Embryonic facial prominence (tissue), 1 donor: ENCODE data around the gene SAMD14.

Experiments
- DNase-seq: peaks from one replicate; pipeline ENCODE4 v3.0.0-alpha.2; 2016; ENCODE audit errors: extremely low spot score

The SAMD14 gene

GRCh38 chr17:50165466-50165865 lies 35.5 kb upstream of the SAMD14 start:
- DNase-seq = no peak

DNA sequence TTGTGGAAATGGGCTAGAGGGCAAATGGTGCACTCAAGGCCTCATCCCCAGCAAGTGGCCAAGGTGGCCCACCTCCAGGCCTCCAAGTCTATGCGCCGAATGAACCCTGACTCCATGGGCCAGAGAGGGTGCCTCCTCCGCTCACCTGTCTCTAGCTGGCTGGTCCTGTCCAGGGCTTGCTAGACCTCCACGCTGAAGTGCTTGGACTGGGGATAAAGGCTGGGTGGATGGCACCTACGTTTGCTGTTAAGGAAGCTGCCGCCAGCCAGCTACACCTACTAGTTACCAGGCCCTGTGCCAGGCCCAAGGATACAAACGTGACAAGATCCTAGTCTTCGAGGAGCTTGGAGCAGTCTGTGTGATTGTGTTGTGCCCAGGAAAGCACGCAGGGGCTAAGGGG lies 35.1 kb upstream of the SAMD14 start:
- DNase-seq = no peak

DNA sequence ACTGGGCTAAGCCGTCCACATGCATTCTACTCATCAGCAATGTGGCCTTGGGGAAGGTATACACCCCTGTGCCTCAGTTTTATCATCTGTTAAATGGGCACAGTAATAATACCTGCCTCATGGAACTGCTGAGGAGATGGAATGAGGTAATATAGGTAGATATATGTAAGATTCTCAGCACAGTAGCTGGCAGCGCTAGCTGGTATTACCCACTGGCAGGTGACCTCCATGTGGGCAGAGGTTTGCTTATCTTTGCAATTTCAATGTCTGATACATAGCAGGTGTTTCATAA lies 34.7 kb upstream of the SAMD14 start:
- no peak for DNase-seq

DNA sequence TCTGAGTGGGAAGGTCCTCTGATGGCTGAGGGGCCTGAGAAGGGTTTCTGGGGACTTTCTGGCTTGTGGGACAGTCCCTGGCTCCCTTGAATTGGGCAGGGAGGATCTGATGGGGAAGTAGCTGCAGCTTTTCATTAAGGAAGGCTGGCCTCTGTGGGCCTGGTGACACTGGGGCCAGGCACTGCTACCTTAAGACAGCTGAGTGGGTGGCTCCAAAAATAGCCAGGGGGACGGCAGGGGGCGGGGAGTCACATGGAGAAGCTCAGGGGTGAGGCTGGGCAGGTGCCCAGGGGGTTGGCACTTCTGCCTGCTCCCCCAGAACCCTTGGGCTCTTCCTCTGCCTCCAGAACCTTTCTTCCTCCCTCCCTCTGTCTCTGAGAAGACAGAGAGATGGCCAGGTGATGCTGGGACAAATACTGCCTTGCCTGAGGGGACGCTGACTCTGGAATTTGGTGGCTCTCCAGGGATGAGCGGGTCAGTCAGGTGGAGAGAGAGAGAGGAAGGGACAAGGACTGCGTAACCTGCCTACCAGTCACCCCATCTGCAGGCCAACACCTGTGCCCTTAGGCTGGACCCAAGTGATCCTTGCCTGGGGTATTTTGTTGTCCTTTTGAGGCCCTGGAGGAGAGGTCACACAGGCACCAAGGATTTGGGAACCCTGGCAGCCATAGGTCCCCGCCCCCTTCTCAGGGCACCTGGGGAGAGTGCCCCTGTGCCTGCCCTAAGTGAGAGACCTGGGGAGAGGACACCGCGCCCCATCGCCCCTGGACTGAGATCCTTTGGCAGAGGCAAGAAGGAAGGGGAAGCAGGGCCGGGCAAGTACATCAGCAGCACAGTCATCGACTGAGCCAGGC lies 34.1 kb upstream of the SAMD14 start:
- DNase-seq = no peak

GRCh38 chr17:50162466-50163254 lies 32.7 kb upstream of the SAMD14 start:
- DNase-seq = no peak

GRCh38 chr17:50161911-50162288 lies 31.9 kb upstream of the SAMD14 start:
- no peak for DNase-seq

GRCh38 chr17:50161023-50161910 lies 31.3 kb upstream of the SAMD14 start:
- DNase-seq = peak; percentile 90

DNA sequence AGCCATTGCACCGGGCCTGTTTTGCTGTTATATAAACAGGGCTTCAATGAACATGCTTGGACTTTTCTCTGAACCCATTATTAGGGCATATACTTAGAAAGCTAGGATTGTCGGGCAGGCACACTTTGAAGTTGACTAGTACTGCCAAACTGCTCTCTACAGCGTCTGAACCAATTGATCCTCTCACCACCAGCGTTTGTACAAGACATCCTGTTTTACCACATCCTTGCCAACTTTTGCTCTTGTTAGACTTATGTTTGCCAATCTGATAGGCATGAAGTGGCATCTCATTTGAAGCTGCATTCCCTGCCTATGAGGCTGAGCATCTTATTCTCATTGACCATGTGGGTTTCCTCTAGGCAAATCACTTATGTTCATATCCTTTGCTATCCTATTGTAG lies 27.9 kb upstream of the SAMD14 start:
- no peak for DNase-seq

DNA sequence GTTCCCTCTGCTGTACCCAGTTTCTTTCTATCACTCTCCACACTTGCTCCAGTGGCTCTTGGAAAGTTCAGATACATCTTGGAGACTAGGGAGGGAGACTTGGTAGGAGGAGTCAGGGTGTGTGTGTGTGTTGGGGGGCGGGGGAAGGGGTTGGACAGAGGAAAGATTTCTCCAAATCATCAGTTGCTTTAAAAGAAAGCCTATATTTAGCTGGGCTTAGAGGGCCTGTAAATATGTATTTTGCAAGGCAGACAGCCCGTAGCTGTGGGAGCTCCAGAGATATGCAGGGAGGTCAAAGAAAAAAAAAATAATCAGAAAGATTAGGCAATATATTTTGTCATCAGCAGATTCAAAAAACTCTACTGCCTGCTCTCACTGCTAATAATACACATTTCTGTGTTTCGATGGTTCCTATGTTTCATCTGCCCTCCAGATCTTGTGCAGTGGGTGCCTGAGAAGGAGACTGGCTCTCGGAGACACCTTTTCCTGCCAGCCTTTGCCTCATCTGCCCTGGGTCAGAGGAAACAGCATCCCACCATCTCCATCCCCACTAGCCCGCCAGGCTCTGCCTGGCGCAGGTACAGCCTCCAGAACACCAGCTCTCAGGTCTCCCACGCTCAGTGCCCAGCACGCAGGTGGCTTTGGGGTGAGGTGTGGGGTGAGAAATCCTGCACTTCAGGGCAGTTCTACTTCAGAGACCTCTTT lies 25.3 kb upstream of the SAMD14 start:
- no peak for DNase-seq

GRCh38 chr17:50154604-50155003 lies 24.6 kb upstream of the SAMD14 start:
- DNase-seq = no peak

DNA sequence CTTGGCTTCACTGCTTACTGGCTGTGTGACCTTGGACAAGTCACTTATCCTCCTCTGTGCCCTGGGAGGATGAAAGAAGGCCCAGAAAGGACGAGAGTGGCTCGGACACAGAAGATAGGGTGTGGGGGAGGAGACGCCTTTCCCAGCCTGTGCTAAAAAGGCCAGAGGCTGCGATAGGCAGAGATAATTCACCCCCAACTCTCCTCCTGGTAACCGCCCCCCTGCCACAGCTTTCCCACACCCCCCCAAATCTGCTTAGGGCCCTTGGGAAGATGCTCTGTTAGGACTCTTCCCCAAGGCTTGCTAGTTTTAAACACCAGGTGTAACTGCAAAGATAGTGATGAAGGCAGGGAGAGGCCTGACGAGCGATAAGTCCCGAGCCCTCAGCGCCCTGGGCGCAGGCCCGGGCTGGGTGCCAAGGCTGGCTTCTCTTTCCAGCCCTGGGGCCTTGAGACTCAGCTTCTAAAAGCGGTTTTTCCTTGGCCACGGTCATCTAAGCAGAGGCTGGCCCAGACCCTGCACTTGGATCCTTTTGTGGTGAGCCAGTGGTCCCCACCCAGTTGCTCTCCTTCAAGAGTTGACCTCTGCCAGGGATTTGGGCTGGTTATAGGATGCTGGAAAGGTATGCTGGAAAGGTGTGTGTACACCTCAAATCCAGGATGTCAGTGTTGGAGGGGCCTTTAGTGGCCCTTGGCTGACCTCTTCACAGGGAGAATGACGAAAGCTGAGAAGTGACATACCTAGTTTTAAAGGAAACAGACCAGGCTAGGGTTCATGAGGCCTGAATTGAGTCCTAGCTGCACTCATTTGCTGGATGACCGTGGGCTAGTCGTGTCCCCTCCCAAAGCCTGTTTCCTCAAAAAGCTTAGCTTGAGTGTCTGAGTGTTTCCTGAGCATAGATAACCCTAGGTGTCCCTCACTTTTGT lies 24.0 kb upstream of the SAMD14 start:
- no peak for DNase-seq

GRCh38 chr17:50152736-50153135 lies 22.8 kb upstream of the SAMD14 start:
- DNase-seq = no peak

DNA sequence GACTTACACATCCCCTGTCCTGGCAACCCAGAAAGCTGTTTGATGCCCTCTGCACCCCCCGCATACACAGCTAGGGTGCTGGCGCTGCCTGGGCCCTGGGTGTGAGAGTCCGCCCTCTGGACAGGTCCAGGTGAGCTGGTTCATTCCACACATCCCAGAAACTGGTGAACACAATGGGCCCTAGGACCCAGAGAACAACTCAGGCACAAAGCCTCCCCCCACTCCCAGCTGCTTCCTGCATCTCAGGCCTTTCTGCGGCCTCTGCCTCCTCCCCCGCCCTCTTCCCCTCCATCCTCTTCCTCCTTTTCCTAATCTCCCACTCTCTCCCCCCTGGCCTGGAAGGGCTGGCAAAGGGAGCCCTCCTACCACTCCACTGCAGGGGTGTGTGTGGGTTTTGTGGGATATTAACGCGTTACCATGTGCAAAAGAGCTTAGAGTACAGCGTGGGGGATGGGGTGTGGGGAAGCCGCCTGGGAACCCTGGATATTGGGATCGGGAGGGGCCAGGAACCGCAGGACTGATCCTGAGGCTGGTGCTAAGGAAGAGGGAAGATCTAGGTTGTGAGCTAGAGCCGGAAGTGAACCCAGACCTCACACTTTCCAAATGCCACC lies 22.1 kb upstream of the SAMD14 start:
- DNase-seq = peak; percentile 65

DNA sequence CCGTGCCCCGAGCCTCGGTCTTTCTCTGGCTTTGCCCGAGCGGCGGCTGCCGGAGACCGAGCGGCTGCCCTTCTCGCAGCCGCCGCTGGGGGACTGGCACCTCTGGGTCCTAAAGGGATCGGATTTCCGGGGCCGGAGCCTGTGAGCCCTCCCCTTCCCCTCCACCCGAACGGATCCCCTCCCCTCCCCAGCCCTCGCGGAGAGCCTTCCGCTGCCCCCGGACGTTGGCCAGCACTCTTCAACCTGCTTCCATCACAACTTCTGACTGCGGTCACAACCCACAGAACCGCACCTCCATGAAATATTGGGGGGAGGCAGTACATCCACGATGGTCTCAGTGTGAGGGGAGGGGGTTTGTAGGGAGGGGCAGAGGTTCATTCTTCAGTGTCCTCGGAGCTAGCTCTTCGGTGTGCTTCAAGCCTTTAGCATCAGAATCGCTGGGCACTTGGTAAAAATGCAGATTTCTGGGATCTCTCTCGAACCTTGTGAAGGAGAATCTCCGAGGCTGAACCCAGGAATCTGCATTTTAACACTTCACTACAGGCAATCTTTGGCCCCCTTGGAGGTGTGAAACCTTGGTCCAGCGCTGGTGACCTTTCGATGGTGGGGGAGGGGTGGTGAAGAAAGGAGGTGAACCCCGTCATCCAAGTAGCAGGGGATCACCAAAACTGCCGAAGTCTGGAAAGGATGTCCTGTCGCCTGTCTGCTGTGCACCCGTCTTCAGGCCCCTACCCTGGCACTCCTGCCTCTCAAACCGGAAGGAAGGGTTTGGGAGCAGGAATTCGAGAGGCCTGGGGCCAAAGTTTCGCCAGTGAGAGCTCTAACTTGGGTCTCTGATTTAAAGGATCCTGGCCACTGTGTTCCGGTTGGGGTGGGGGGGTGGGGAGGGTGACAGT lies 21.3 kb upstream of the SAMD14 start:
- DNase-seq = peak; percentile 80

- no peak for DNase-seq
Observed at GRCh38 chr17:50150354-50151040, 20.5 kb upstream of the SAMD14 start, which contains the start of gene PPP1R9B. PPP1R9B (minus strand) TSS chr17:50150677; CDS start chr17:50150513, 164 bp downstream.

DNA sequence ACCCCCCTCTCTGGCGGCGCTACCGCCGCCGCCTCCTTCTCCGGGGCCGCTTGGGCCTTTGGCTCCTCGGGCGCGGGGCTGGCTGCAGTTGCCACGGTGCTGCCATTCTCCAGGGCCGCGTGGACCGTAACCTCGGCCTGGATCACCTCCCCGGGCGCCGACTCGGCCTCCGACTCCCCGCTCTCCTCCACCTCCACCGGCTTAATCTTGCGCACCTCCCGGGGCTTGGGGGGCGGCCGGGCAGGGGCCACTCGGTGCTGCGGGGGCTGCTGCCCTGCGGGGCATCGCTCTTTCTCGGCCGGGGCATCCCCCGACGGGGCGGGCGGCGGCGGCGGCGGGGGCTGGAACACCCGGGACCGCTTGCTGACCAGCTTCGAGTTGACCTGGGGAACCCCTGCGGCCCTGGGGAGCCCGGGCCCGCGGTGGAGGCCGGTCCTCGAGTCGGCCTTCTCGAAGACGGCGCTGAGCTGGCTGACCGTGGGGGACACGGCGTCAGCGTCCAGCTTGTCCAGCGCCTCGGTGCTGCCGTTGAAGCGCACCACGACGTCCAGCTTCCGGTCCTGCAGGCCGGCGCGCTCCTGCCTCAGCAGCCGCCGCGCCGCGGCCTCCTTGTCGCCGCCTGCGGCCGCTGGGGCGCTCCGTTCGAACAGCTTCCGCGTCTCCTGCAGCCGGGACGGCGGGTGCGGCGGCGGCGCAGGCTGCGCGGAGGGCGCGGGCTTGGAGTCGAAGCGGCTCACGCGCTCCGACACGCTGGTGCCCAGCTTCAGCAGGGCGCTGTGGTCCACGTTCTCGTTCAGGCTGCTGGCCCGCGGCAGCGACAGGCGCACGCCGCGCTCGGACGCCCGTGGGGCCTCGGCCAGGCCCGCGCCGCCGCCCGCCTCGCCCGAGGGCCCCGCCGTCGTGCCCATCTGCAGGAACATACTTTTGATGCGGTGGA lies 19.7 kb upstream of the SAMD14 start:
- DNase-seq = no peak

DNA sequence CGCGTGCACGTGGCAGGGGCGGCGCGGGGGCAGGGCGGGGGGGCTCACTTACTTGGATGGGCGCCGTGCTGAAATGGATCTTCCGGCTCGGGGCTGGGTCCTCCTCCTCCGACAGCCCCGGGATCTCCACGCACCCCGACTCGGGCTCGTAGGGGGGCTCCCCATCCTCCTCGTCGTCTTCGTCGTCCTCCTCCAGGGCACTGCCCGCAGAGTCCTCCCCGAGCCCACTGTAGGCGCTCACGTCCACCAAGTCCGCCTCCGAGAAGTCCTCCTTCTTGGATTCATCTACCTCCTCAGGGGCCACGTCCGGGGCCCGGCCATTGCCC lies 19.1 kb upstream of the SAMD14 start:
- DNase-seq = no peak
